Neural cell (in vitro differentiated cells): ENCODE results near the gene NR2F1-AS1. TPM values are rescaled to one million over a fixed set of nuclear protein-coding genes. Genes with fewer than 3 reads are reported as not detected.

Experiments
- H2AFZ ChIP-seq: fragments of 200-600, 300-800 bp; sonication (generic), shearing (Covaris generic); 2 replicates; pipeline ENCODE4 v1.6.0; 2014; ENCODE audit warnings: low read depth, mild to moderate bottlenecking, antibody characterized with exemption, low read length, moderate library complexity
- H3F3A ChIP-seq: fragments of 200-600 bp; shearing (Covaris generic); 2 replicates; pipeline ENCODE4 v1.6.1; 2016; ENCODE audit warnings: mild to moderate bottlenecking, moderate library complexity, mixed read lengths, antibody characterized with exemption, low read length; ENCODE audit not compliant: insufficient read depth, poor library complexity, severe bottlenecking
- H3K27ac ChIP-seq: fragments of 200-600, 300-800 bp; sonication (generic), shearing (Covaris generic); 2 replicates; pipeline ENCODE4 v1.5.1; 2014; ENCODE audit warnings: mild to moderate bottlenecking, low read length, moderate library complexity
- H3K27me3 ChIP-seq: fragments of 300-800, 200-600 bp; sonication (generic), shearing (Covaris generic); 2 replicates; pipeline ENCODE4 v1.6.0; 2014; ENCODE audit warnings: mild to moderate bottlenecking, low read depth, low read length, moderate library complexity; ENCODE audit not compliant: insufficient read depth
- H3K36me3 ChIP-seq: fragments of 300-800, 200-600 bp; sonication (generic), shearing (Covaris generic); 2 replicates; pipeline ENCODE4 v1.5.1; 2014; ENCODE audit warnings: mild to moderate bottlenecking, antibody characterized with exemption, low read length, moderate library complexity; ENCODE audit not compliant: insufficient read depth
- H3K4me2 ChIP-seq: fragments of 300-800, 200-600 bp; sonication (generic), shearing (Covaris generic); 2 replicates; pipeline ENCODE4 v1.6.0; 2014; ENCODE audit warnings: mild to moderate bottlenecking, low read length
- H3K4me3 ChIP-seq: fragments of 300-800, 200-600 bp; sonication (generic), shearing (Covaris generic); 2 replicates; pipeline ENCODE4 v1.5.1; 2014; ENCODE audit warnings: mild to moderate bottlenecking, low read length, moderate library complexity
- H3K79me2 ChIP-seq: fragments of 200-600 bp; shearing (Covaris generic); replicated peaks from 2 replicates; pipeline ENCODE4 v1.6.0; 2014; ENCODE audit warnings: mild to moderate bottlenecking, low read length, moderate library complexity; ENCODE audit not compliant: insufficient read depth
- H3K9ac ChIP-seq: fragments of 300-800, 200-600 bp; sonication (generic), shearing (Covaris generic); 2 replicates; pipeline ENCODE4 v1.6.1; 2016; ENCODE audit warnings: mild to moderate bottlenecking, low read length, mixed read lengths
- H3K9me2 ChIP-seq: fragments of 200-600 bp; shearing (Covaris generic); 2 replicates; pipeline ENCODE4 v1.6.1; 2016; ENCODE audit warnings: mild to moderate bottlenecking, low read length, mixed read lengths; ENCODE audit not compliant: insufficient read depth
- H3K9me3 ChIP-seq: fragments of 200-600, 300-800 bp; sonication (generic), shearing (Covaris generic); 2 replicates; pipeline ENCODE4 v1.6.1; 2016; ENCODE audit warnings: mild to moderate bottlenecking, mixed run types, low read length, moderate library complexity, mixed read lengths
- H4K20me1 ChIP-seq: fragments of 200-600 bp; shearing (Covaris generic); 2 replicates; pipeline ENCODE4 v1.6.1; 2016; ENCODE audit warnings: mild to moderate bottlenecking, mixed run types; ENCODE audit not compliant: insufficient read depth
- CTCF ChIP-seq: fragments of 450-650 bp; IDR thresholded peaks from 2 replicates; pipeline ENCODE4 v1.5.1; 2014; ENCODE audit warnings: antibody characterized with exemption, mild to moderate bottlenecking, moderate library complexity; ENCODE audit not compliant: poor library complexity, severe bottlenecking
- EP300 ChIP-seq: fragments of 450-650 bp; conservative IDR thresholded peaks from 2 replicates; pipeline ENCODE4 v1.6.1; 2014; ENCODE audit warnings: antibody characterized with exemption, mild to moderate bottlenecking, moderate library complexity; ENCODE audit not compliant: poor library complexity, severe bottlenecking
- EZH2 ChIP-seq: fragments of 200-600, 300-800 bp; shearing (Covaris generic), sonication (generic); IDR thresholded peaks from 2 replicates; pipeline ENCODE4 v1.6.1; 2014; ENCODE audit warnings: antibody characterized with exemption, low read length, borderline replicate concordance, mild to moderate bottlenecking; ENCODE audit not compliant: insufficient read depth, poor library complexity, severe bottlenecking
- MXI1 ChIP-seq: fragments of 450-650 bp; conservative IDR thresholded peaks from 2 replicates; pipeline ENCODE4 v1.6.1; 2014; ENCODE audit warnings: antibody characterized with exemption, mild to moderate bottlenecking; ENCODE audit not compliant: poor library complexity, severe bottlenecking
- POLR2AphosphoS5 ChIP-seq: IDR thresholded peaks from 2 replicates; pipeline ENCODE4 v1.6.1; 2012
- RAD21 ChIP-seq: fragments of 450-650 bp; conservative IDR thresholded peaks from 2 replicates; pipeline ENCODE4 v1.6.1; 2014; ENCODE audit warnings: antibody characterized with exemption, mild to moderate bottlenecking, moderate library complexity
- REST ChIP-seq: IDR thresholded peaks from 2 replicates; pipeline ENCODE4 v1.6.1; 2012; ENCODE audit warnings: borderline replicate concordance
- SMC3 ChIP-seq: fragments of 450-650 bp; conservative IDR thresholded peaks from 2 replicates; pipeline ENCODE4 v1.6.1; 2014; ENCODE audit warnings: antibody characterized with exemption, mild to moderate bottlenecking, moderate library complexity; ENCODE audit not compliant: poor library complexity
- TAF1 ChIP-seq: IDR thresholded peaks from 2 replicates; pipeline ENCODE4 v1.6.1; 2012; ENCODE audit warnings: low read depth
- polyA plus RNA-seq: library from polyadenylated mRNA; depleted of rRNA; stranded (reverse); fragments of >200 nt; gene quantifications from 2 replicates; pipeline ENCODE4 v1.2.3, GENCODE V29; 2014

Gene NR2F1-AS1
- polyA plus RNA-seq, 1 donor from 2014 or later: 0.24 TPM

GRCh38 chr5:93600409-93601070 lies 19.5 kb upstream of the NR2F1-AS1 start:
- Histone ChIP-seq H3K79me2 (no peaks in the 10 kb centered on the region), H3K9me2 (no peaks in the 10 kb centered on the region), H4K20me1 (no peaks in the 10 kb centered on the region), H3K9me3 (peaks cover 6% of the 10 kb centered on the region), H3K4me2 (no peak overlapping the region), H2AFZ (no peak overlapping the region), H3K9ac (no peak overlapping the region), H3K27ac (no peak overlapping the region), H3F3A (no peaks in the 10 kb centered on the region), H3K36me3 (no peaks in the 10 kb centered on the region), H3K4me3 (no peak overlapping the region), H3K27me3 (peaks cover 100% of the 10 kb centered on the region)
- no peak for TF ChIP-seq CTCF
- no peak for TF ChIP-seq SMC3
- TF ChIP-seq EZH2: no peak
- TF ChIP-seq POLR2AphosphoS5: no peak
- no peak for TF ChIP-seq TAF1
- no peak for TF ChIP-seq EP300
- no peak for TF ChIP-seq MXI1
- no peak for TF ChIP-seq REST
- TF ChIP-seq RAD21: no peak

- Histone ChIP-seq H3K27ac (no peak overlapping the region), H2AFZ (no peak overlapping the region), H3F3A (no peaks in the 10 kb centered on the region), H3K4me3 (no peak overlapping the region), H3K9ac (no peak overlapping the region), H3K27me3 (peaks cover 100% of the 10 kb centered on the region), H3K79me2 (no peaks in the 10 kb centered on the region), H4K20me1 (no peaks in the 10 kb centered on the region), H3K9me2 (no peaks in the 10 kb centered on the region), H3K4me2 (no peak overlapping the region), H3K9me3 (peaks cover 13% of the 10 kb centered on the region), H3K36me3 (no peaks in the 10 kb centered on the region)
- no peak for TF ChIP-seq POLR2AphosphoS5
- no peak for TF ChIP-seq MXI1
- TF ChIP-seq EP300: no peak
- TF ChIP-seq TAF1: no peak
Observed at GRCh38 chr5:93599399-93600120, 18.5 kb upstream of the NR2F1-AS1 start.
